ENCODE results near the gene GRK5. TPM values are rescaled to one million over a fixed set of nuclear protein-coding genes. Genes with fewer than 3 reads are reported as not detected.

GRK5 gene
- total and polyA plus RNA-seq, 4 donors, result 18.5 to 43.1 (median 40.3) TPM

DNA sequence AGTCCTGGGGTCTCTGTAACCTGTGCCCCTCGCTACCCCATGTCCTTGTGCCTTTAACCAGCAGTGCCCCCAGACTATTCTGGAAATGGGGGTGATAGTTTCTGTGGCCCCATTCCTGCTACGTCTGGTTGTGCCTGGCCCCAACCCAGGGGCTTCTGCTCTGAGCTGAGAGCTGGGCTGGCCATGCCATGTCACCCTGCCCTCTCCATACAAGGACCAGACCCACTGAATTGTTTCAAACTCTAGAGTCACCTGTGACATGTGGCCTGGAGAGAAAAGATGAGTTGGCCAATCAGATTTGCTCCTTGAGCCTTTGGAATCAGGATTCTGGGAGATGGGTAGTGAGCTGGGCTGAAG lies 108.6 kb downstream of the GRK5 start:
- Histone ChIP-seq H3K9ac (ENCODE audit: insufficient read depth in 1 of 2, low read length in 2 of 2) (no peak overlapping the region), H3K4me3 (no peak overlapping the region), H3K27me3 (ENCODE audit: control insufficient read depth in 3 of 3, insufficient read depth in 3 of 3, low read length in 2 of 3) (no peaks in the 10 kb centered on the region), H3K4me1 (ENCODE audit: control insufficient read depth in 5 of 5, insufficient read depth in 5 of 5, low read length in 5 of 5) (peaks cover 0 to 68% (median 5%) of the 10 kb centered on the region in 5 donors), H3K9me3 (ENCODE audit: control insufficient read depth in 4 of 4, insufficient read depth in 3 of 4, low read length in 3 of 4) (peaks cover 0 to 2% (median 0%) of the 10 kb centered on the region in 4 donors), H3K36me3 (ENCODE audit: control insufficient read depth in 4 of 4, insufficient read depth in 4 of 4, low read length in 4 of 4) (peaks cover 0 to 7% (median under 1%) of the 10 kb centered on the region in 4 donors), H3K27ac (ENCODE audit: low read depth in 1 of 2, low read length in 1 of 2) (peak overlapping the region in 1 of 2 donors; percentile 15)
- no peak for DNase-seq
- TF ChIP-seq CTCF (IDR thresholded peaks at IDR 0.05; ENCODE audit: control extremely low read depth, extremely low read depth), result no peak
- no peak for ATAC-seq (ENCODE audit: insufficient read depth, low FRiP score)
- WGBS, 2 donors, result 86 to 95% methylated on average over 2 of the region's 2 CpGs

- Histone ChIP-seq H3K36me3 (ENCODE audit: control insufficient read depth in 4 of 4, insufficient read depth in 4 of 4, low read length in 4 of 4) (peaks cover 0 to 13% (median under 1%) of the 10 kb centered on the region in 4 donors), H3K27ac (ENCODE audit: low read depth in 1 of 2, low read length in 1 of 2) (peak overlapping the region in 1 of 2 donors; percentile 71), H3K9ac (ENCODE audit: insufficient read depth in 1 of 2, low read length in 2 of 2) (no peak overlapping the region), H3K4me1 (ENCODE audit: control insufficient read depth in 5 of 5, insufficient read depth in 5 of 5, low read length in 5 of 5) (peaks cover 0 to 70% (median 5%) of the 10 kb centered on the region in 5 donors), H3K27me3 (ENCODE audit: control insufficient read depth in 3 of 3, insufficient read depth in 3 of 3, low read length in 2 of 3) (no peaks in the 10 kb centered on the region), H3K9me3 (ENCODE audit: control insufficient read depth in 4 of 4, insufficient read depth in 3 of 4, low read length in 3 of 4) (peaks cover 0 to 2% (median 0%) of the 10 kb centered on the region in 4 donors), H3K4me3 (no peak overlapping the region)
- no peak for ATAC-seq (ENCODE audit: insufficient read depth, low FRiP score)
- 74 to 77% methylated on average over 4 of the region's 4 CpGs for WGBS, 2 donors
- no peak for TF ChIP-seq CTCF (IDR thresholded peaks at IDR 0.05; ENCODE audit: control extremely low read depth, extremely low read depth)
- no peak for DNase-seq
These were observed 109.3 kb downstream of the GRK5 start for GRCh38 chr10:119316729-119317097.

DNA sequence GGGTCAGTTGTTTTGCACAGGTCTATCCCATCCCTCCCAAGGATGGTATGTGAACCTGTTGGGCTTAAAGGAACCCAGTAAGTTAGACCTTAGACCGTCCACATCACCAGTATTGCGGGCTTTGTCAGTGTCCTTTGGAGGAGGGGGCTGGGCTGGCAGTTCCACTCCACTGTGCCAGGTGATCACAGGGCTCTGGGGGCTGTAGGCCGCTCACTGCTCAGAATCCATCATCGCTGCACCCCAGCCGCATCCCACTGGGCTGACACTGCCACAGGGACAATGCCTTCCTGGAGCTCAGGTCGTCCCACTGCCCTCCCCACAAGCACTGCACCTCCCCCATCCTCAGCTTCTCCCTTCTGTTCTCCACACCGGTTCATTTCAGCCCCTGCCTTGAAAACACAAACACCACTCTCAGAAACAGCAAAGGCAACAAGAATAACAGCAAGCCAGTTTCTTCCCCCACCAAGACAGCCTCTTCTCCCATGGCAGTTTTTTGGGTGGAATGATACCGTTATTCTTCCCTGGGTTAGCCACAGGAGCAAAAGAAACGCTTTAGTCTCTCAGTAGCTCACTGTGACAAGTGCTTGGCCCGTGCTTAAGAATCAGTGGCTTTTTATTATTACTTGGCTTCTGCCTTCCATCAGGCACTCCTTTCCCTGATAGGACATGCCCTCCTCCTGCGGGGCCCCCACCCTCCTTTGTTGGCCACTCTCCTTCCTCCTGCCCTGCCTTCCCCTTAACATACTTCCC lies 111.2 kb downstream of the GRK5 start:
- ATAC-seq (ENCODE audit: insufficient read depth, low FRiP score), result no peak
- Histone ChIP-seq H3K4me1 (ENCODE audit: control insufficient read depth in 5 of 5, insufficient read depth in 5 of 5, low read length in 5 of 5) (peaks cover 0 to 60% (median 3%) of the 10 kb centered on the region in 5 donors), H3K9ac (ENCODE audit: insufficient read depth in 1 of 2, low read length in 2 of 2) (no peak overlapping the region), H3K27me3 (ENCODE audit: control insufficient read depth in 3 of 3, insufficient read depth in 3 of 3, low read length in 2 of 3) (no peaks in the 10 kb centered on the region), H3K4me3 (no peak overlapping the region), H3K27ac (ENCODE audit: low read depth in 1 of 2, low read length in 1 of 2) (no peak overlapping the region), H3K9me3 (ENCODE audit: control insufficient read depth in 4 of 4, insufficient read depth in 3 of 4, low read length in 3 of 4) (peaks cover 0 to 2% (median 0%) of the 10 kb centered on the region in 4 donors), H3K36me3 (ENCODE audit: control insufficient read depth in 4 of 4, insufficient read depth in 4 of 4, low read length in 4 of 4) (peaks cover 0 to 13% (median under 1%) of the 10 kb centered on the region in 4 donors)
- no peak for DNase-seq
- no peak for TF ChIP-seq CTCF (IDR thresholded peaks at IDR 0.05; ENCODE audit: control extremely low read depth, extremely low read depth)
- 55 to 57% methylated on average over 11 of the region's 11 CpGs for WGBS, 2 donors

All from lung (tissue), 12 donors.